ENCODE results near the gene SIGLEC6. TPM values are rescaled to one million over a fixed set of nuclear protein-coding genes. Genes with fewer than 3 reads are reported as not detected.
A peak's percentile ranks its signal among the peaks of the same experiment; 100 is the strongest.
"Not testable (repeated sequence)": the region's sequence is repeated elsewhere in the genome, so short reads cannot be mapped to it uniquely, and the experiment has no call there.

SIGLEC6 gene
- polyA plus RNA-seq, 3 donors, result 0.16 TPM; not detected in 2

- no peak for DNase-seq
These were observed 20.1 kb downstream of the SIGLEC6 start for GRCh38 chr19:51511353-51511752.

- DNase-seq, result no peak
These were observed 21.4 kb downstream of the SIGLEC6 start for GRCh38 chr19:51509823-51510660.

- no peak for DNase-seq
These were observed 23.3 kb downstream of the SIGLEC6 start for GRCh38 chr19:51508059-51508733.

- DNase-seq, result no peak
These were observed 23.8 kb downstream of the SIGLEC6 start for GRCh38 chr19:51507640-51508058.

GRCh38 chr19:51507192-51507591, 24.3 kb downstream of the SIGLEC6 start:
- DNase-seq, result no peak

GRCh38 chr19:51505904-51506303, 25.6 kb downstream of the SIGLEC6 start:
- DNase-seq, result no peak

- no peak for DNase-seq
These were observed 27.6 kb downstream of the SIGLEC6 start for GRCh38 chr19:51503896-51504295.

- DNase-seq, result no peak
These were observed 28.1 kb downstream of the SIGLEC6 start for GRCh38 chr19:51503286-51503817.

GRCh38 chr19:51501594-51502263, 29.7 kb downstream of the SIGLEC6 start, which contains the start of gene SIGLEC12:
Gene SIGLEC12 (minus strand): TSS chr19:51501800. CDS start chr19:51501733, 67 bp downstream.
- DNase-seq, result no peak

- DNase-seq, result not testable (repeated sequence)
These were observed 30.5 kb downstream of the SIGLEC6 start for GRCh38 chr19:51500931-51501330.

- DNase-seq, result no peak
These were observed 33.8 kb downstream of the SIGLEC6 start for GRCh38 chr19:51497666-51498065.

GRCh38 chr19:51493776-51494175, 37.7 kb downstream of the SIGLEC6 start:
- no peak for DNase-seq

GRCh38 chr19:51491586-51491985, 39.9 kb downstream of the SIGLEC6 start:
- no peak for DNase-seq

GRCh38 chr19:51490676-51491075, 40.8 kb downstream of the SIGLEC6 start:
- DNase-seq, result no peak

GRCh38 chr19:51489113-51489512, 42.4 kb downstream of the SIGLEC6 start:
- DNase-seq, result no peak

- no peak for DNase-seq
These were observed 43.0 kb downstream of the SIGLEC6 start for GRCh38 chr19:51488491-51488890.

- DNase-seq, result no peak
These were observed 45.4 kb downstream of the SIGLEC6 start for GRCh38 chr19:51485960-51486660.

- DNase-seq, result peak; percentile 67
These were observed 50.9 kb downstream of the SIGLEC6 start for GRCh38 chr19:51480590-51480989.

GRCh38 chr19:51479531-51480331, 51.7 kb downstream of the SIGLEC6 start:
- no peak for DNase-seq

- DNase-seq, result no peak
These were observed 52.9 kb downstream of the SIGLEC6 start, which contains the start of gene CEACAM18 for GRCh38 chr19:51478381-51479234. Gene CEACAM18 (plus strand): TSS chr19:51478539.
